Endothelial cell (in vitro differentiated cells): ENCODE data around the gene ADGRF3. TPM values are rescaled to one million over a fixed set of nuclear protein-coding genes. Genes with fewer than 3 reads are reported as not detected.
"Not testable (repeated sequence)": the region's sequence is repeated elsewhere in the genome, so short reads cannot be mapped to it uniquely, and the experiment has no call there.

Experiments used
- DNase-seq: peaks from one replicate; pipeline ENCODE4 v3.0.0; 2021; ENCODE audit warnings: low spot score
- H3K27ac Mint-ChIP-seq: one replicate; pipeline ENCODE4 v1.8.0; 2021; ENCODE audit warnings: mixed read lengths, inconsistent platforms; ENCODE audit not compliant: unreplicated experiment
- H3K27me3 Mint-ChIP-seq: one replicate; pipeline ENCODE4 v1.8.0; 2021; ENCODE audit warnings: mild to moderate bottlenecking, moderate library complexity, mixed read lengths, inconsistent platforms; ENCODE audit not compliant: unreplicated experiment
- H3K36me3 Mint-ChIP-seq: one replicate; pipeline ENCODE4 v1.8.0; 2021; ENCODE audit warnings: mild to moderate bottlenecking, low read depth, mixed read lengths, inconsistent platforms; ENCODE audit not compliant: unreplicated experiment
- H3K4me1 Mint-ChIP-seq: one replicate; pipeline ENCODE4 v1.8.0; 2021; ENCODE audit warnings: mild to moderate bottlenecking, mixed read lengths, inconsistent platforms; ENCODE audit not compliant: unreplicated experiment
- H3K4me3 Mint-ChIP-seq: one replicate; pipeline ENCODE4 v1.8.0; 2021; ENCODE audit warnings: mild to moderate bottlenecking, mixed read lengths, inconsistent platforms; ENCODE audit not compliant: unreplicated experiment
- H3K9me3 Mint-ChIP-seq: one replicate; pipeline ENCODE4 v1.8.0; 2021; ENCODE audit warnings: mixed read lengths, inconsistent platforms; ENCODE audit not compliant: unreplicated experiment
- total RNA-seq: library from RNA; stranded (reverse); fragmentation: NEBNext Ultra II Directional; extraction: Animal tissue kit (Norgen Biotek cat#: 25700); gene quantifications from one replicate; pipeline ENCODE4 v1.2.1, GENCODE V29; 2021; ENCODE audit not compliant: unreplicated experiment
- TF ChIP-seq, protein P1 (sequence below): fragments of 200-600 bp; sonication (generic); IDR thresholded peaks from one replicate; pipeline ENCODE4 v1.5.0; 2021; ENCODE audit warnings: antibody characterized with exemption; ENCODE audit not compliant: unreplicated experiment

ADGRF3 gene
- total RNA-seq, 1 donor from 2014 or later: 4.9 TPM

DNA sequence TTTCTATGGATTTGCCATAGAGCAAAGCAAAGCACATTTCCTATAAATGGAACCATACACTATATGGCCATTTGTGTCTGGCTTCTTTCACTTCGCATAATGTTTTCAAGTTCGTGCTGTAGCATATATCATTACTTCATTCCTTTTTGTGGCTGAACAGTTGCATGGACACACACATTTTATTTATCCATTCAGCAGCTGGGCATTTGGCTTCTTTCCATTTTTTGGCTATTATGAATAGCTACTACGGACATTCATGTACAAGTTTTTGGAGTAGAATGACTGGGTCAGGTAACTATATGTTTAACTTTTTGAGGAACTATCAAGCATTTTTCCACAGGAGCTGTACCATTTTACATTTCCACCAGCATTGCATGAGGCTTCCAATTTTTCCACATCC lies 11.4 kb downstream of the ADGRF3 start:
- H3K27me3 Mint-ChIP-seq: peaks cover 3% of the 10 kb centered on the region
- no peaks in the 10 kb centered on the region for H3K9me3 Mint-ChIP-seq
- no peaks in the 10 kb centered on the region for H3K36me3 Mint-ChIP-seq
- no peak overlapping the region for H3K27ac Mint-ChIP-seq
- H3K4me3 Mint-ChIP-seq: no peak overlapping the region
- DNase-seq: no peak
- TF ChIP-seq, protein P1, sequence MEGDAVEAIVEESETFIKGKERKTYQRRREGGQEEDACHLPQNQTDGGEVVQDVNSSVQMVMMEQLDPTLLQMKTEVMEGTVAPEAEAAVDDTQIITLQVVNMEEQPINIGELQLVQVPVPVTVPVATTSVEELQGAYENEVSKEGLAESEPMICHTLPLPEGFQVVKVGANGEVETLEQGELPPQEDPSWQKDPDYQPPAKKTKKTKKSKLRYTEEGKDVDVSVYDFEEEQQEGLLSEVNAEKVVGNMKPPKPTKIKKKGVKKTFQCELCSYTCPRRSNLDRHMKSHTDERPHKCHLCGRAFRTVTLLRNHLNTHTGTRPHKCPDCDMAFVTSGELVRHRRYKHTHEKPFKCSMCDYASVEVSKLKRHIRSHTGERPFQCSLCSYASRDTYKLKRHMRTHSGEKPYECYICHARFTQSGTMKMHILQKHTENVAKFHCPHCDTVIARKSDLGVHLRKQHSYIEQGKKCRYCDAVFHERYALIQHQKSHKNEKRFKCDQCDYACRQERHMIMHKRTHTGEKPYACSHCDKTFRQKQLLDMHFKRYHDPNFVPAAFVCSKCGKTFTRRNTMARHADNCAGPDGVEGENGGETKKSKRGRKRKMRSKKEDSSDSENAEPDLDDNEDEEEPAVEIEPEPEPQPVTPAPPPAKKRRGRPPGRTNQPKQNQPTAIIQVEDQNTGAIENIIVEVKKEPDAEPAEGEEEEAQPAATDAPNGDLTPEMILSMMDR: no peak
- H3K4me1 Mint-ChIP-seq: peaks cover 5% of the 10 kb centered on the region

DNA sequence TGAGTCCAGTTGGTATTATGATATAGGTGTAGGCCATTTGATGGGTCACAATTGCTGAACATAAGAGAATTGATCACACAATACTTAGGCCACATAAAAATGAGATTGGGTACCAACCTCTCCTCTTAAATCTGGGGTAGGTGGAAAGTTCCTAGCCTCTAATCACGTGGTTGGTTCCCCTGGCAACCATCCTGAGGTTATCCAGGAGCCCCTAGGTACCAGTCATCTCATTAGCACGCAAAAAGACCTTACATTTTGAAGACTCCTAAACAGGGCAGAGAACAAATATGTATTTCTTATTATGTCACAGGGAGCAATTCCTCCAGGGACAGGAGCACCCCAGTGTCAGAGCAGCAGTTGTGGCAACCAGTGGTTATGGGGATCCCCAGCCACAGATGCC lies 13.3 kb downstream of the ADGRF3 start:
- peaks cover 3% of the 10 kb centered on the region for H3K27me3 Mint-ChIP-seq
- DNase-seq: no peak
- H3K36me3 Mint-ChIP-seq: no peaks in the 10 kb centered on the region
- peaks cover 5% of the 10 kb centered on the region for H3K4me1 Mint-ChIP-seq
- no peaks in the 10 kb centered on the region for H3K9me3 Mint-ChIP-seq
- no peak overlapping the region for H3K4me3 Mint-ChIP-seq
- TF ChIP-seq, protein P1: no peak
- no peak overlapping the region for H3K27ac Mint-ChIP-seq

DNA sequence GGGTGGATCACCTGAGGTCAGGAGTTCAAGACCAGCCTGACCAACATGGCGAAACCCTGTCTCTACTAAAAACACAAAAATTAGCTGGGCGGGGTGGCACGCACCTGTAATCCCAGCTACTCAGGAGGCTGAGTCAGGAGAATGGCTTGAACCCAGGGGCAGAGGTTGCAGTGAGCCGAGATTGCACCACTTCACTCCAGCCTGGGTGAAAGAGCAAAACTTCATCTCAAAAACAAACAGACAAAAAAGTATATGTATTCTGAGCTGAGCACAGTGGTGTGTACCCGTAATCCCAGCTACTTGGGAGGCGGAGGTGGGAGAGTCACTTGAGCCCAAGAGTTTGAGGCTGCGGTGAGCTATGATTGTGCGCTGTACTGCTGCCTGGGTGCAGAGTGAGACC lies 15.3 kb downstream of the ADGRF3 start:
- H3K4me3 Mint-ChIP-seq, H3K27ac Mint-ChIP-seq, H3K9me3 Mint-ChIP-seq, H3K36me3 Mint-ChIP-seq, H3K27me3 Mint-ChIP-seq, DNase-seq: not testable (repeated sequence)
- H3K4me1 Mint-ChIP-seq: peaks cover 10% of the 10 kb centered on the region

DNA sequence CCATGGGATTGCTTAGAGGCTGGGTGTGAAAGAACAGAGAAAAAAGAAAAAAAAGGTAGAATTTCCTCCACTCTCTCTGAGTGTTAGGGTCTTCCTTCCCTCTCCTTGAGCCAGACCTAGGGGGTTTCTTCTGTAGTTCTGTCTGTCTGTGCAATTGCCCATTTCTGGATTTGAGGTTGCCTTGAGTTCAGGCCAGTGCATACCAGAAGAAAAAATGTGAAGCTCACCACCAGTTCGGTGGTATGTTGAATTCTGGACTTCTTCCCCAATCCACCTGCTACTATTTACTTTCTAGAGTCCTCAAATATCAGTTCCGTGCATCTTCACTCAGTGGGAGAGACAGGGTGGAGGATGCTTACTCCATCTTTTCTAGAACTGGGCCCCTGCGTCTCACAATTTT lies 16.0 kb downstream of the ADGRF3 start:
- TF ChIP-seq, protein P1: no peak
- DNase-seq: no peak
- H3K36me3 Mint-ChIP-seq: no peaks in the 10 kb centered on the region
- H3K4me3 Mint-ChIP-seq: no peak overlapping the region
- no peaks in the 10 kb centered on the region for H3K27me3 Mint-ChIP-seq
- H3K4me1 Mint-ChIP-seq: peaks cover 6% of the 10 kb centered on the region
- H3K27ac Mint-ChIP-seq: no peak overlapping the region
- H3K9me3 Mint-ChIP-seq: no peaks in the 10 kb centered on the region

DNA sequence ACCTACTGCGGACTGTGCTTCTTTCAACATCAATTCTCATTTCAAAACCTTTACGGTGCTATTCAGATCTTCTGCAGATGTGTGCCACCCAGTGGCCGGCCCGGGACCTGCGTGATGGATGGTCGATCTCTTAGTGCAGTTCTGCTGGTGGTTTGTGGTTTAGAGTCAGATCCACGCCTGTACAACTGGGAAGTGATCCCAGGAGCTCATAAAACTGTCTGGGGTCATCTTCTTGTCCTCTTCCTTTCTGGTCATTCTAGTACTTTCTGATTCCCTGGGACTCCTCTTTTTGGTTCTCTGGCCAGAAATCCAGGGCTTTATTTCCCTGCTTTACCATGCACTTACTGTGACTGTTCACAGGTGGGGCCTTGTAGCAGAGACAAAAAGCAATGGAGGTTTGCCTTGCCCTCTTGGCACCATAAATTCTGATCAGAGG lies 16.5 kb downstream of the ADGRF3 start:
- H3K4me3 Mint-ChIP-seq: no peak overlapping the region
- no peaks in the 10 kb centered on the region for H3K36me3 Mint-ChIP-seq
- TF ChIP-seq, protein P1: peak; percentile 85
- no peak overlapping the region for H3K27ac Mint-ChIP-seq
- no peaks in the 10 kb centered on the region for H3K27me3 Mint-ChIP-seq
- peak; percentile 85 for DNase-seq
- H3K9me3 Mint-ChIP-seq: no peaks in the 10 kb centered on the region
- peaks cover 6% of the 10 kb centered on the region for H3K4me1 Mint-ChIP-seq

DNA sequence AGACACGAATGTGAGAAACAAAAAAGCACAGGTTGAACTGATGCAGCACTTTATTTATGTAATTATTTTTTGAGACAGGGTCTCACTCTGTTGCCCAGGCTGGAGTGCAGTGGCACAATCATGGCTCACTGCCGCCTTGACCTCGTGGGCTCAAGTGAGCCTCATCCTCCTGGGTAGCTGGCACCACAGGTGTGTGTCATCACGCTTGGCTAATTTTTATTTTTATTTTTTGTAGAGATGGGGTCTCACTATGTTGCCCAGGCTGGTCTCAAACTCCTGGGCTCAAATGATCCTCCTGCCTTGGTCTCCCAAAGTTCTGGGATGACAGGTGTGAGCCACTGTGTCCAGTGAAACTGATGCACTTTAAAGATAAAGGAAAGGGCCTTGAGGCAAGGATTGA lies 17.5 kb downstream of the ADGRF3 start:
- not testable (repeated sequence) for H3K4me1 Mint-ChIP-seq, H3K4me3 Mint-ChIP-seq, DNase-seq, H3K27me3 Mint-ChIP-seq, H3K27ac Mint-ChIP-seq, H3K9me3 Mint-ChIP-seq, H3K36me3 Mint-ChIP-seq
